HFF-Myc (cell line): ENCODE data around the gene RNF115.
A peak's percentile ranks its signal among the peaks of the same experiment; 100 is the strongest.
"Not testable (repeated sequence)": the region's sequence is repeated elsewhere in the genome, so short reads cannot be mapped to it uniquely, and the experiment has no call there.

Experiments
- DNase-seq: peaks from one replicate; pipeline ENCODE4 v3.0.0-alpha.2; 2011; ENCODE audit warnings: low read depth; ENCODE audit errors: extremely low read depth
- H3K4me3 ChIP-seq: replicated peaks from 2 replicates; pipeline ENCODE4 v1.5.1; 2011; ENCODE audit warnings: low read depth, mild to moderate bottlenecking, control low read depth, low read length
- CTCF ChIP-seq: IDR thresholded peaks from 2 replicates; pipeline ENCODE4 v1.5.1; 2012; ENCODE audit warnings: mild to moderate bottlenecking, low read depth, low read length, control low read depth; ENCODE audit errors: missing control alignments

The RNF115 gene

GRCh38 chr1:145845514-145846161 is 21.7 kb upstream of the RNF115 start, which contains the start of gene NUDT17:
Gene NUDT17, plus strand, starts transcription at chr1:145845630. Its CDS starts 11 bp downstream, at chr1:145845641.
- TF ChIP-seq CTCF, result peak; percentile 99
- DNase-seq, result peak; percentile 32
- peak within 1 kb of the TSS; percentile 46 for H3K4me3 ChIP-seq

GRCh38 chr1:145845144-145845513 is 21.2 kb upstream of the RNF115 start:
- TF ChIP-seq CTCF, result no peak
- DNase-seq, result no peak
- H3K4me3 ChIP-seq, result peak overlapping the region; percentile 46

- DNase-seq, result no peak
- no peak overlapping the region for H3K4me3 ChIP-seq
- no peak for TF ChIP-seq CTCF
Measured at GRCh38 chr1:145843031-145843430, 19.1 kb upstream of the RNF115 start.

- DNase-seq, result no peak
- no peak overlapping the region for H3K4me3 ChIP-seq
- no peak for TF ChIP-seq CTCF
Measured at GRCh38 chr1:145837656-145838055, 13.8 kb upstream of the RNF115 start.

- H3K4me3 ChIP-seq, DNase-seq: not testable (repeated sequence)
Measured at GRCh38 chr1:145830810-145831209, 6.9 kb upstream of the RNF115 start.

- TF ChIP-seq CTCF, result no peak
- DNase-seq, result no peak
- no peak overlapping the region for H3K4me3 ChIP-seq
Measured at GRCh38 chr1:145828367-145829026, 4.6 kb upstream of the RNF115 start.

- no peak for TF ChIP-seq CTCF
- no peak overlapping the region for H3K4me3 ChIP-seq
- no peak for DNase-seq
Measured at GRCh38 chr1:145827966-145828365, 4.1 kb upstream of the RNF115 start.
